CD14-positive monocyte (primary cell): Measurements from ENCODE around the gene TAF4. TPM values are rescaled to one million over a fixed set of nuclear protein-coding genes. Genes with fewer than 3 reads are reported as not detected.

Experiments
- DNase-seq, 3 donors: peaks; one replicate each; pipeline ENCODE4 v3.0.0-alpha.2; 2011 to 2022
- H2AFZ ChIP-seq: 2 replicates; pipeline ENCODE4 v1.6.0; 2012; ENCODE audit warnings: mild to moderate bottlenecking, low read depth, low read length, inconsistent platforms; ENCODE audit not compliant: insufficient read depth, poor library complexity, severe bottlenecking
- H3K27ac ChIP-seq, 2 donors: 1 replicate in 1 of 2; 2 replicates in 1 of 2; pipeline ENCODE4 v1.5.1; 2012 to 2013; ENCODE audit warnings: low read length in 2 of 2, control low read depth in 1 of 2, inconsistent platforms in 1 of 2, low read depth in 1 of 2, mild to moderate bottlenecking in 1 of 2
- H3K27me3 ChIP-seq, 2 donors: one replicate each; pipeline versions ENCODE4 v1.6.0 to v1.6.1; 2011 to 2013; ENCODE audit warnings: low read length in 2 of 2; ENCODE audit not compliant: control insufficient read depth in 2 of 2, insufficient read depth in 2 of 2
- H3K36me3 ChIP-seq, 2 donors: replicated peaks in 1 of 2; 1 replicate in 1 of 2; 2 replicates in 1 of 2; pipeline versions ENCODE4 v1.5.1 to v1.6.1; 2012 to 2013; ENCODE audit warnings: low read length in 2 of 2, control low read depth in 1 of 2, inconsistent platforms in 1 of 2, mild to moderate bottlenecking in 1 of 2; ENCODE audit not compliant: insufficient read depth in 2 of 2, control insufficient read depth in 1 of 2
- H3K4me1 ChIP-seq, 2 donors: 1 replicate in 1 of 2; 2 replicates in 1 of 2; pipeline versions ENCODE4 v1.5.1 to v1.6.1; 2012 to 2013; ENCODE audit warnings: low read length in 2 of 2, control low read depth in 1 of 2, inconsistent platforms in 1 of 2, mild to moderate bottlenecking in 1 of 2, moderate library complexity in 1 of 2; ENCODE audit not compliant: insufficient read depth in 2 of 2, control insufficient read depth in 1 of 2
- H3K4me2 ChIP-seq: replicated peaks from 2 replicates; pipeline ENCODE3; 2012; ENCODE audit warnings: low read length, moderate library complexity, mild to moderate bottlenecking; ENCODE audit not compliant: poor library complexity, severe bottlenecking; ENCODE audit errors: extremely low read depth
- H3K4me3 ChIP-seq, 3 experiments: fragments of 200-600 bp in 1 of 3; sonication (generic) in 1 of 3; replicated peaks in 1 of 3; 1 replicate in 2 of 3; 2 replicates in 1 of 3; pipeline ENCODE4 v1.5.1; 2011 to 2013; ENCODE audit warnings: low read length in 3 of 3, mild to moderate bottlenecking in 3 of 3, control low read depth in 2 of 3, low read depth in 2 of 3, inconsistent platforms in 1 of 3, moderate library complexity in 1 of 3
- H3K79me2 ChIP-seq: 2 replicates; pipeline ENCODE4 v1.6.0; 2012; ENCODE audit warnings: mild to moderate bottlenecking, control low read depth, inconsistent platforms, low read length, moderate library complexity; ENCODE audit not compliant: insufficient read depth
- H3K9ac ChIP-seq: 2 replicates; pipeline ENCODE4 v1.6.0; 2017; ENCODE audit warnings: low read length, mild to moderate bottlenecking; ENCODE audit not compliant: insufficient read depth, poor library complexity, severe bottlenecking
- H3K9me3 ChIP-seq, 2 donors: replicated peaks in 1 of 2; 1 replicate in 1 of 2; 2 replicates in 1 of 2; pipeline versions ENCODE4 v1.5.1 to v1.6.1; 2012 to 2013; ENCODE audit warnings: low read length in 2 of 2, control low read depth in 1 of 2; ENCODE audit not compliant: control insufficient read depth in 1 of 2, insufficient read depth in 1 of 2
- H4K20me1 ChIP-seq: 2 replicates; pipeline ENCODE4 v1.6.0; 2012; ENCODE audit warnings: mild to moderate bottlenecking, low read length, control low read depth, moderate library complexity; ENCODE audit not compliant: insufficient read depth
- H3K27ac Mint-ChIP-seq, 7 donors: one replicate each; pipeline ENCODE4 v1.8.0; 2020; ENCODE audit warnings: mild to moderate bottlenecking in 7 of 7, mixed read lengths in 7 of 7, moderate library complexity in 6 of 7, inconsistent platforms in 2 of 7
- H3K27me3 Mint-ChIP-seq, 3 donors: one replicate each; pipeline ENCODE4 v1.8.0; 2021 to 2022; ENCODE audit warnings: low read depth in 3 of 3, mild to moderate bottlenecking in 3 of 3, mixed read lengths in 3 of 3, moderate library complexity in 3 of 3, inconsistent platforms in 1 of 3
- H3K36me3 Mint-ChIP-seq, 2 donors: one replicate each; pipeline ENCODE4 v1.8.0; 2020; ENCODE audit warnings: mixed read lengths in 2 of 2, inconsistent platforms in 1 of 2, mild to moderate bottlenecking in 1 of 2
- H3K4me1 Mint-ChIP-seq: one replicate; pipeline ENCODE4 v1.8.0; 2020; ENCODE audit warnings: mild to moderate bottlenecking, mixed read lengths
- H3K4me3 Mint-ChIP-seq, 2 donors: one replicate each; pipeline ENCODE4 v1.8.0; 2020; ENCODE audit warnings: mild to moderate bottlenecking in 2 of 2, mixed read lengths in 2 of 2, moderate library complexity in 1 of 2
- H3K9me3 Mint-ChIP-seq, 7 donors: one replicate each; pipeline ENCODE4 v1.8.0; 2020 to 2022; ENCODE audit warnings: mixed read lengths in 7 of 7, mild to moderate bottlenecking in 6 of 7, moderate library complexity in 6 of 7, inconsistent platforms in 2 of 7
- CTCF ChIP-seq: fragments of 200-600 bp; IDR thresholded peaks from one replicate; pipeline ENCODE4 v1.8.0; 2022; ENCODE audit warnings: antibody characterized with exemption, mild to moderate bottlenecking
- WGBS: methylation state at CpG from one replicate; pipeline ENCODE4 v1.1.5; 2013; ENCODE audit warnings: missing lambda C conversion rate; ENCODE audit not compliant: insufficient coverage; 5-methylcytosine and 5-hydroxymethylcytosine counted together
- intact Hi-C, 2 donors: fragments of 100-400 bp; cut with micrococcal nuclease; formaldehyde crosslinking; loops; one replicate each; pipeline versions ENCODE4 v1.15.0 to v1.15.1; 2023
- polyA plus RNA-seq, 3 donors: library from polyadenylated mRNA; depleted of rRNA in 1 of 3; unstranded in 2 of 3; stranded (reverse) in 1 of 3; fragments of 300-500 nt in 2 of 3; fragments of >200 nt in 1 of 3; fragmentation: Illumina TruSeq in 2 of 3; gene quantifications; 1 replicate in 2 of 3; 2 replicates in 1 of 3; pipeline ENCODE4 v1.2.3, GENCODE V29; 2012 to 2021

Gene TAF4
- polyA plus RNA-seq, 3 donors: 0.48 to 14.9 (median 0.99) TPM

GRCh38 chr20:62053465-62054196, 12.1 kb downstream of the TAF4 start:
- Histone ChIP-seq H3K4me1 (no peaks in the 10 kb centered on the region), H3K9me3 (no peaks in the 10 kb centered on the region), H3K36me3 (peaks cover 2 to 13% of the 10 kb centered on the region in 2 donors), H3K4me3 (no peak overlapping the region), H3K9ac (no peak overlapping the region), H3K79me2 (peaks cover 82% of the 10 kb centered on the region), H3K4me2 (no peak overlapping the region), H3K27ac (no peak overlapping the region), H2AFZ (no peak overlapping the region), H4K20me1 (peaks cover 89% of the 10 kb centered on the region), H3K27me3 (no peaks in the 10 kb centered on the region)
- Mint-ChIP-seq H3K27ac (no peak overlapping the region), H3K36me3 (peaks cover 25 to 47% of the 10 kb centered on the region in 2 donors), H3K27me3 (peaks cover 0 to 2% (median 0%) of the 10 kb centered on the region in 3 donors), H3K4me1 (peaks cover 10% of the 10 kb centered on the region), H3K4me3 (no peak overlapping the region), H3K9me3 (peaks cover 0 to 3% (median 0%) of the 10 kb centered on the region in 7 donors)
- 96% methylated on average over 18 of the region's 22 CpGs for WGBS
- no peak for DNase-seq
- intact Hi-C loops: no loop called here
- TF ChIP-seq CTCF: no peak

DNA sequence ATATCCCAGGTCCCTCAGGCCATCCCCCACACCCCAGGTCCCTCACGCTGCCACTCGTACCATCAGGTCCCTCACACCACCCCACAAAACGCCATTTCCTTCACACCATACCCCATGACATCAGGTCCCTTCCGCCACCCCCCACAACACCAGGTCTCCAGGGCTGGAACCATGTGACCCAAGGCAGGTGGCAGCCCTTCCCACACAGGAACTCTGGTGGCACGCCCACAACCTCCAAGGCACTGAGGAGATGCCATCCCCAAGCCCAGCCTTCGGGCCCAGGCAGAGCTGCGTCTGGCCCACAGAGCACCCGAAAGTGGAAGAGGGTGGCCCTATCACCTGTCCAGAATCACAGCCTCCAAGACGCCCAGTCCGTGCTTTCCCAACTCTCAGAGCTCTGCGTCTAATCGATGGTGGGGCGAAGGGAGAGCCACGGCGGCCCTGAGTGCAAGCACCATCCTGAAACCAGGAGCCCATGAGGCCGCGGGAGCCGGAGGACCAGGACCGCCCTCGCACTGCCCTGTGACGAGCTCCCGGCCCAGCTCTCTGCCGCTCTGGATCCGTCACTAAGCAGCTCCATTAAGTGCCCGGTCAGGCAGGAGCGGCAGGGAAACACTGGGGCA, 12.7 kb downstream of the TAF4 start:
- WGBS: 94% methylated on average over 26 of the region's 26 CpGs
- H4K20me1 ChIP-seq: peaks cover 96% of the 10 kb centered on the region
- intact Hi-C loops: no loop called here
- peaks cover 10% of the 10 kb centered on the region for H3K4me1 Mint-ChIP-seq
- no peak overlapping the region for H3K27ac ChIP-seq
- H3K9me3 Mint-ChIP-seq: peaks cover 0 to 3% (median 1%) of the 10 kb centered on the region in 7 donors
- no peak overlapping the region for H2AFZ ChIP-seq
- H3K27ac Mint-ChIP-seq: no peak overlapping the region
- H3K4me3 Mint-ChIP-seq: no peak overlapping the region
- H3K9ac ChIP-seq: no peak overlapping the region
- H3K79me2 ChIP-seq: peaks cover 89% of the 10 kb centered on the region
- H3K4me2 ChIP-seq: no peak overlapping the region
- H3K36me3 Mint-ChIP-seq: peaks cover 25 to 47% of the 10 kb centered on the region in 2 donors
- no peak for DNase-seq
- peaks cover 0 to 2% (median 0%) of the 10 kb centered on the region in 3 donors for H3K27me3 Mint-ChIP-seq
- TF ChIP-seq CTCF: no peak
- H3K4me1 ChIP-seq: no peaks in the 10 kb centered on the region
- H3K36me3 ChIP-seq: peaks cover 2 to 13% of the 10 kb centered on the region in 2 donors
- H3K27me3 ChIP-seq: no peaks in the 10 kb centered on the region
- H3K9me3 ChIP-seq: no peaks in the 10 kb centered on the region
- no peak overlapping the region for H3K4me3 ChIP-seq
